Vein endothelial cell (primary cell): ENCODE data around the gene DOCK3. TPM values are rescaled to one million over a fixed set of nuclear protein-coding genes. Genes with fewer than 3 reads are reported as not detected.

ENCODE experiments used
- small RNA-seq: library from RNA; depleted of rRNA; stranded (forward); fragments of <200 nt; gene quantifications from one replicate; pipeline ENCODE3, GENCODE V24; 2012
- total RNA-seq: library from RNA; depleted of rRNA; stranded (reverse); fragments of >200 nt; gene quantifications from 2 replicates; pipeline ENCODE4 v1.2.3, GENCODE V29; 2012

DOCK3 gene, protein sequence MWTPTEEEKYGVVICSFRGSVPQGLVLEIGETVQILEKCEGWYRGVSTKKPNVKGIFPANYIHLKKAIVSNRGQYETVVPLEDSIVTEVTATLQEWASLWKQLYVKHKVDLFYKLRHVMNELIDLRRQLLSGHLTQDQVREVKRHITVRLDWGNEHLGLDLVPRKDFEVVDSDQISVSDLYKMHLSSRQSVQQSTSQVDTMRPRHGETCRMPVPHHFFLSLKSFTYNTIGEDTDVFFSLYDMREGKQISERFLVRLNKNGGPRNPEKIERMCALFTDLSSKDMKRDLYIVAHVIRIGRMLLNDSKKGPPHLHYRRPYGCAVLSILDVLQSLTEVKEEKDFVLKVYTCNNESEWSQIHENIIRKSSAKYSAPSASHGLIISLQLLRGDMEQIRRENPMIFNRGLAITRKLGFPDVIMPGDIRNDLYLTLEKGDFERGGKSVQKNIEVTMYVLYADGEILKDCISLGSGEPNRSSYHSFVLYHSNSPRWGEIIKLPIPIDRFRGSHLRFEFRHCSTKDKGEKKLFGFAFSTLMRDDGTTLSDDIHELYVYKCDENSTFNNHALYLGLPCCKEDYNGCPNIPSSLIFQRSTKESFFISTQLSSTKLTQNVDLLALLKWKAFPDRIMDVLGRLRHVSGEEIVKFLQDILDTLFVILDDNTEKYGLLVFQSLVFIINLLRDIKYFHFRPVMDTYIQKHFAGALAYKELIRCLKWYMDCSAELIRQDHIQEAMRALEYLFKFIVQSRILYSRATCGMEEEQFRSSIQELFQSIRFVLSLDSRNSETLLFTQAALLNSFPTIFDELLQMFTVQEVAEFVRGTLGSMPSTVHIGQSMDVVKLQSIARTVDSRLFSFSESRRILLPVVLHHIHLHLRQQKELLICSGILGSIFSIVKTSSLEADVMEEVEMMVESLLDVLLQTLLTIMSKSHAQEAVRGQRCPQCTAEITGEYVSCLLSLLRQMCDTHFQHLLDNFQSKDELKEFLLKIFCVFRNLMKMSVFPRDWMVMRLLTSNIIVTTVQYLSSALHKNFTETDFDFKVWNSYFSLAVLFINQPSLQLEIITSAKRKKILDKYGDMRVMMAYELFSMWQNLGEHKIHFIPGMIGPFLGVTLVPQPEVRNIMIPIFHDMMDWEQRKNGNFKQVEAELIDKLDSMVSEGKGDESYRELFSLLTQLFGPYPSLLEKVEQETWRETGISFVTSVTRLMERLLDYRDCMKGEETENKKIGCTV (N-terminal part only)
- total RNA-seq: under 0.01 and 0.19 TPM in 2 replicates

DNA sequence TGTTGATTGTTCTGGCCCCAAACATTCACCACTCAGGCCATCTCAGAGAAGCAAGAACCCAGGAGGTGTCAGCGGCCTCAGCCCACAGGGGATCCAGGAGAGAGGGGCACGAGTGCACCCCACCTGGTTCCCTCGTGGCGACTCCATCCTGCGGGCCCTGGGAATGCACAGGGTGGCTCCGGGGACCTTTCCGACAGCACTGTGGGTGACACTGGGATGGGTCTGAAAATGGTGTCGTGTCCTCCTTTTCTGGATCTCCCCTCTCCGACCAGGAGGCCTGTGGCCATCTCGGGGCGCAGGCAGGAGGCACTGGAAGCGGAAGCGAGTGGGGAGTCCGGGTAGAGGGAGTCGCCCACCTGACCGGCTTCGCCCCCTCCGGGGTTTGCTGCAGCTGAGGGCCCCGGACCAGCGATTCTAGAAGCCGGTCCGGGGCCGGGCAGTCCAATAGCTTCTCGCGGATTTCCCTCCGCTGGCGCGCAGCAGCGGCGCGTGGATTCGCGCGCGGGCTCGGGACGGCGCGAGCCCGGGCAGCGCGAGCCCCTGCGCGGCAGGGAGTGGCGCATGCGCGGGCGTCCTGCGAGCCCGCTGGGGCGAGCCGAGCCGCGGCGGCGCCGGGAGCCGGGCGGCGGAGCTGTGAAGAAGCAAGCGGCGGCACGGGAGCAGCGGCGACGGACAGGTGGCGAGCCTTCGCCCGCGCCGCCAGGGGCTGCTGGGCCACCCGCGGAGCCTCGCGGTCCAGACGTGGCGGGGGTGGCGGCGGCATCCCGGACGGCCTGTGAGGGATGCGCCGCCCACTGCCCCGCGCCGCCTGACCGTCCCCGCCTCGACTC lies at the start of gene DOCK3:
Gene DOCK3, plus strand, starts transcription at position 579 of the 830 bp plus-strand sequence. CDS start 337 bp downstream, outside the sequence.

DNA sequence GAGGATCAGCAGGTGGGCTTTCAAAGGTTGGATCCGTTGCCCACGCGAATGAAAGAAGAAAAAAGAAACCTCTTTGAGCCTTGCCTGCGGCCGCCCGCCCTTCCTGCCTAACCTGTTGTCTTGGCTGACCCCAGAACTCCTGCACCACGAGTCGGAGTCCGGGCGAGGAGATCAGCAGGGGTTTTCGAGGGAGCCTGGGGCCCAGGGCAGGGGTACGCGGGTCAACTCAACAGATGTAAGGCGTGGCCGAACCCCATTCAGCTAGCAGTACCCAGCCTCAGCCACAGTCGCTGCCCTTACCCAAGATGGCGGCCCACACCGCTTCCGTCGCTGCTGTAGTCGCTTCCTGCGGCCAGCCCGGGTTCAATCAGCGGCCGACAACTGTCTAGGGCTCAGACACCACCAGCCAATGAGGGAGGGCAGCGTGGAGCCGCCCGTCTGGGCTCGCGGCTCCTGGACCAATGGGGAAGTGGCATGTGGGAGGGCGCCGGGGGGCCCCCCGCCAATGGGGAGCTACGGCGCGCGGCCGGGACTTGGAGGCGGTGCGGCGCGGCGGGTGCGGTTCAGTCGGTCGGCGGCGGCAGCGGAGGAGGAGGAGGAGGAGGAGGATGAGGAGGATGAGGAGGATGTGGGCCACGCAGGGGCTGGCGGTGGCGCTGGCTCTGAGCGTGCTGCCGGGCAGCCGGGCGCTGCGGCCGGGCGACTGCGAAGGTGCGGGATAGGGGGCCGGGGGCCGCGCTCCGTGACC lies 710.2 kb downstream of the DOCK3 start, which contains the start of gene MANF:
Gene MANF, plus strand, starts transcription at position 566 of the 748 bp plus-strand sequence. Its CDS starts 52 bp downstream, at position 618.

DNA sequence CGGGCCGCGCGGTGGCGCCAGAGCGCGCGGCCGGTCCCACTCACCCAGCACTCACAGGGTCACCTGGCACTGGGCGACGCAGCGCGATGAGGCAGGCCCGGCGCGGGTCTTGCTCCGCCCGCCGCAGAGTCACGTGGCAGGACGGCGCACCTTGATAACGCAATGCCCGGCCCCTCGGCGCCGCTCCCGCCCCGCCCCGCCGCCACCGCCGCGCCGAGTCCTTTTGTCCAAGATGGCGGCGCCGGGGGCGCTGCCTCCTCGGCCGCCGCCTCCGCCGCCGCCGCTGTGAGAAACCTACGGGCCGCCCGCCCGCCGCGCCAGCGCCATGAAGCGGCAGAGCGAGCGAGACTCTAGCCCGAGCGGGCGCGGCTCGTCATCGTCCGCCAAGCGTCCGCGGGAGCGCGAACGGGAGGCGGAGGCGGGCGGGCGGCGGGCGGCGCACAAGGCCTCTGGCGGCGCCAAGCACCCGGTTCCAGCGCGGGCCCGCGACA lies 716.4 kb downstream of the DOCK3 start, which contains the start of gene RBM15B:
Gene RBM15B, plus strand, starts transcription at position 211 of the 491 bp plus-strand sequence. Its CDS starts 115 bp downstream, at position 326.

Small RNA genes lying within 50 kb of the gene (small RNA-seq; reads per million reads assigned to genes)
- not detected for gene MIR4787
- gene PPIAP69: not detected

Other genes starting within 250 kb of the DOCK3 start
- gene CACNA2D2, start 171.3 kb upstream of the DOCK3 start, total RNA-seq: under 0.01 TPM in 1 of 2 replicates, not detected in the other
- gene C3orf18, start 107.2 kb upstream of the DOCK3 start, total RNA-seq: 1.3 and 4.3 TPM in 2 replicates
- gene HEMK1, start 105.4 kb upstream of the DOCK3 start, total RNA-seq: 7.8 and 9.8 TPM in 2 replicates
- 0.33 and 0.48 TPM in 2 replicates for gene CISH, start 63.2 kb upstream of the DOCK3 start, total RNA-seq
- gene MAPKAPK3, start 57.8 kb upstream of the DOCK3 start, total RNA-seq: 18.6 and 32.4 TPM in 2 replicates